Thoracic aorta (tissue), 2 donors: ENCODE data around the gene EPHB2. TPM values are rescaled to one million over a fixed set of nuclear protein-coding genes. Genes with fewer than 3 reads are reported as not detected.
"Not testable (repeated sequence)": the region's sequence is repeated elsewhere in the genome, so short reads cannot be mapped to it uniquely, and the experiment has no call there.

ENCODE experiments used
- ATAC-seq: fragments of 150-250 bp; one replicate; pipeline ENCODE4 v1.8.0; 2017; ENCODE audit warnings: low read depth; ENCODE audit not compliant: insufficient number of reproducible peaks, low FRiP score
- DNase-seq: peaks from one replicate; pipeline ENCODE4 v3.0.0-alpha.2; 2020; ENCODE audit warnings: low spot score
- H3K27ac ChIP-seq, 2 donors: fragments of 200-600 bp; sonication (generic); 1 replicate in 1 of 2; 2 replicates in 1 of 2; pipeline ENCODE4 v1.5.1; 2016; ENCODE audit warnings: mild to moderate bottlenecking in 2 of 2, moderate library complexity in 2 of 2
- H3K27me3 ChIP-seq: fragments of 200-600 bp; sonication (generic); replicated peaks from 2 replicates; pipeline ENCODE4 v1.6.0; 2016; ENCODE audit warnings: mild to moderate bottlenecking; ENCODE audit not compliant: insufficient read depth
- H3K36me3 ChIP-seq: fragments of 200-600 bp; sonication (generic); one replicate; pipeline ENCODE4 v1.5.1; 2016
- H3K4me1 ChIP-seq, 2 donors: fragments of 200-600 bp; sonication (generic); 1 replicate in 1 of 2; 2 replicates in 1 of 2; pipeline versions ENCODE4 v1.5.1 to v1.6.0; 2016; ENCODE audit warnings: low read depth in 2 of 2, mild to moderate bottlenecking in 1 of 2; ENCODE audit not compliant: control insufficient read depth in 1 of 2
- H3K4me3 ChIP-seq: fragments of 200-600 bp; sonication (generic); 2 replicates; pipeline ENCODE4 v1.5.1; 2016; ENCODE audit warnings: mild to moderate bottlenecking
- H3K9me3 ChIP-seq: fragments of 200-600 bp; sonication (generic); 2 replicates; pipeline ENCODE4 v1.5.1; 2016
- CTCF ChIP-seq: fragments of 200-600 bp; sonication (generic); IDR thresholded peaks from one replicate; pipeline ENCODE4 v1.5.1; 2019; ENCODE audit warnings: antibody characterized with exemption
- total RNA-seq, 2 donors: library from RNA; depleted of rRNA; stranded (reverse); fragments of >200 nt; gene quantifications; one replicate each; pipeline versions ENCODE4 v1.1.0 to v1.2.3, GENCODE V29; 2016

EPHB2 gene
- total RNA-seq, 2 donors from 2014 or later: 9.3 to 10.0 TPM

- Histone ChIP-seq H3K27ac (no peak overlapping the region), H3K4me3 (no peak overlapping the region), H3K9me3 (no peaks in the 10 kb centered on the region), H3K36me3 (no peaks in the 10 kb centered on the region), H3K4me1 (peaks cover 0 to 15% of the 10 kb centered on the region in 2 donors), H3K27me3 (no peaks in the 10 kb centered on the region)
- TF ChIP-seq CTCF: no peak
- DNase-seq: no peak
- ATAC-seq: no peak
Measured at GRCh38 chr1:22841142-22841541, 130.5 kb downstream of the EPHB2 start.

- peak overlapping the region; percentile 31 for H3K4me3 ChIP-seq
- ATAC-seq: no peak
Measured at GRCh38 chr1:22841860-22842281, 131.2 kb downstream of the EPHB2 start.

GRCh38 chr1:22843441-22844183 is 133.0 kb downstream of the EPHB2 start:
- not testable (repeated sequence) for ATAC-seq, H3K36me3 ChIP-seq, H3K27ac ChIP-seq, H3K27me3 ChIP-seq, DNase-seq, H3K4me3 ChIP-seq, H3K9me3 ChIP-seq
- H3K4me1 ChIP-seq: peaks cover 0 to 15% of the 10 kb centered on the region in 2 donors

More at GRCh38 chr1:22841860-22842281, 131.2 kb downstream of the EPHB2 start:
- peak; percentile 17 for DNase-seq
- Histone ChIP-seq H3K27me3 (no peaks in the 10 kb centered on the region), H3K4me1 (peaks cover 0 to 15% of the 10 kb centered on the region in 2 donors), H3K27ac (no peak overlapping the region), H3K36me3 (no peaks in the 10 kb centered on the region), H3K9me3 (no peaks in the 10 kb centered on the region)
- TF ChIP-seq CTCF: no peak

GRCh38 chr1:22844621-22845020 is 134.0 kb downstream of the EPHB2 start:
- Histone ChIP-seq H3K27ac (no peak overlapping the region), H3K4me3 (no peak overlapping the region), H3K4me1 (peaks cover 0 to 15% of the 10 kb centered on the region in 2 donors), H3K36me3 (no peaks in the 10 kb centered on the region), H3K9me3 (no peaks in the 10 kb centered on the region), H3K27me3 (no peaks in the 10 kb centered on the region)
- ATAC-seq: no peak
- DNase-seq: no peak
- no peak for TF ChIP-seq CTCF

- DNase-seq (no peak), ATAC-seq (no peak)
- Histone ChIP-seq H3K9me3 (no peaks in the 10 kb centered on the region), H3K4me1 (peaks cover 0 to 15% of the 10 kb centered on the region in 2 donors), H3K4me3 (no peak overlapping the region), H3K27ac (no peak overlapping the region), H3K27me3 (no peaks in the 10 kb centered on the region), H3K36me3 (no peaks in the 10 kb centered on the region)
- TF ChIP-seq CTCF: no peak
Measured at GRCh38 chr1:22845398-22845935, 134.8 kb downstream of the EPHB2 start.
